Rectal smooth muscle tissue (tissue), 1 donor: Measurements from ENCODE around the gene PCBP3.
A peak's percentile ranks its signal among the peaks of the same experiment; 100 is the strongest.
"Not testable (repeated sequence)": the region's sequence is repeated elsewhere in the genome, so short reads cannot be mapped to it uniquely, and the experiment has no call there.

ENCODE experiments used
- H3K27ac ChIP-seq: one replicate; pipeline ENCODE4 v1.7.0; 2013; ENCODE audit warnings: low read depth, low read length, inconsistent platforms
- H3K27me3 ChIP-seq: one replicate; pipeline ENCODE4 v1.7.0; 2013; ENCODE audit warnings: low read length; ENCODE audit not compliant: control insufficient read depth, insufficient read depth
- H3K36me3 ChIP-seq: one replicate; pipeline ENCODE4 v1.7.0; 2013; ENCODE audit warnings: low read length; ENCODE audit not compliant: control insufficient read depth, insufficient read depth
- H3K4me1 ChIP-seq: one replicate; pipeline ENCODE4 v1.7.0; 2013; ENCODE audit warnings: low read length; ENCODE audit not compliant: control insufficient read depth, insufficient read depth
- H3K4me3 ChIP-seq: one replicate; pipeline ENCODE4 v1.7.0; 2013; ENCODE audit warnings: low read length
- H3K9ac ChIP-seq: one replicate; pipeline ENCODE4 v1.7.0; 2013; ENCODE audit warnings: low read length

Gene PCBP3

DNA sequence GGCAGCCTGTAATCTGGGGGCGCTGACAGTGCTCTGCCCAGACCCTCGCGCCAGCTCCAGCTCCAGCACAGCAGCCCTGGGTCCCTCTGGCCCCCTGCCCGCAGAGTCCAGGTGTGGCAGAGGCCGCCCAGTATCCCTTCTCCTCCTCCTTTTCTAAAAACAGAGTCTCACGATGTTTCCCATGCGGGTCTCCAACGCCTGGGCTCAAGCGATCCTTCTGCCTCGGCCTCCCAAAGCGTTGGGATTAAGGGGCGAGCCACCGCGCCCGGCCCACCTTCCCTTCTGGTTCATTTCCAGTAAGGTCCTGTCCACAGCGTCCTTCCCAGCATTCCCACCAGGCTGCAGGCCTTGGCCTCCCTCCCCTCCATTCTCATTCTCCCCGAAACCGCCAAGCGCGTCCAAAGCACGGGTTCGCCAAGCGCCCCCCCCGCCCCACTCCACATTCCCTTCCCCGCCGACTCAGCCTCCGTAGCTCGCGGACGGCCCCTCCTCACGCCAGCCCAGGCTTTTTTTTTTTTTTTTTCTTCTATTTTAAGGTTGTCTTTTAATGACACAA, 2.0 kb upstream of the PCBP3 start:
- H3K36me3 ChIP-seq, result no peaks in the 10 kb centered on the region
- H3K27me3 ChIP-seq, result peaks cover 4% of the 10 kb centered on the region
- no peak overlapping the region for H3K9ac ChIP-seq
- H3K4me1 ChIP-seq, result no peaks in the 10 kb centered on the region
- no peak overlapping the region for H3K27ac ChIP-seq
- H3K4me3 ChIP-seq, result no peak overlapping the region

DNA sequence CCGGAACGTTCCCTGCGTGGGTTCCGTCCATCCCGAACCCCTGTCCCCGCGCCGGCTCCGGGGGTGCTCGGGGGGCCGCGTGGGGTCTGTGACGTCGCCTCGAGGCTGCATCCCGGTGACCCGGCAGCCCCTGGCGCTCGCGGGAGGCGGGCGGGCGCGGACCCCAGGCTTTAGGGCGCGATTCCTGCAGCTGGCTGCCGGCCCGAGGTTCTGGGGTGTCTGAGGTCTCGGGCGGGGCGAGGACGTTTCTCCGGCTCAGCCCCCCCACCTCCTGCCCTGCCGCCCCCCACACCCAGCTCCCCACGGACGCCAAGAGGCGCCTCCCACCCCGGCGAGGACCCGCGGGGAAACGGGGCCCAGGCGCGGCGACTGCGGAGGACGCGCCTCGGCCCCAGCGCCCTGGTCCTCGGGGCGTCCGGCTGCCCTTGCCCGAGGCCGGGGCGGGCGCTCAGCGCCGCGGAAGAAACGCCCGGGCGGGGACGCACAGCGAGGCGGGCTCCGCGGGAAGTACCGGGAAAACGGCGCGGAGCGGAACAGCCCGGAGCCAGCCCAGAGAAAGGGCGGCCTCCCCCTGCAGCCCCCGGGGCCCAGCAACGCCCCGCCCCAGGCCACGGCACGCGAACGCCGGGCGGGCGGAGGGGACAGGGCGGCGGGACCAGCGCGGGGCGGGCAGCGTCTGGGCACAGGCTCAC, 1.3 kb upstream of the PCBP3 start:
- H3K4me1 ChIP-seq, result no peaks in the 10 kb centered on the region
- no peak overlapping the region for H3K9ac ChIP-seq
- H3K27me3 ChIP-seq, result peaks cover 4% of the 10 kb centered on the region
- no peak overlapping the region for H3K27ac ChIP-seq
- no peaks in the 10 kb centered on the region for H3K36me3 ChIP-seq
- H3K4me3 ChIP-seq, result peak overlapping the region; percentile 21

DNA sequence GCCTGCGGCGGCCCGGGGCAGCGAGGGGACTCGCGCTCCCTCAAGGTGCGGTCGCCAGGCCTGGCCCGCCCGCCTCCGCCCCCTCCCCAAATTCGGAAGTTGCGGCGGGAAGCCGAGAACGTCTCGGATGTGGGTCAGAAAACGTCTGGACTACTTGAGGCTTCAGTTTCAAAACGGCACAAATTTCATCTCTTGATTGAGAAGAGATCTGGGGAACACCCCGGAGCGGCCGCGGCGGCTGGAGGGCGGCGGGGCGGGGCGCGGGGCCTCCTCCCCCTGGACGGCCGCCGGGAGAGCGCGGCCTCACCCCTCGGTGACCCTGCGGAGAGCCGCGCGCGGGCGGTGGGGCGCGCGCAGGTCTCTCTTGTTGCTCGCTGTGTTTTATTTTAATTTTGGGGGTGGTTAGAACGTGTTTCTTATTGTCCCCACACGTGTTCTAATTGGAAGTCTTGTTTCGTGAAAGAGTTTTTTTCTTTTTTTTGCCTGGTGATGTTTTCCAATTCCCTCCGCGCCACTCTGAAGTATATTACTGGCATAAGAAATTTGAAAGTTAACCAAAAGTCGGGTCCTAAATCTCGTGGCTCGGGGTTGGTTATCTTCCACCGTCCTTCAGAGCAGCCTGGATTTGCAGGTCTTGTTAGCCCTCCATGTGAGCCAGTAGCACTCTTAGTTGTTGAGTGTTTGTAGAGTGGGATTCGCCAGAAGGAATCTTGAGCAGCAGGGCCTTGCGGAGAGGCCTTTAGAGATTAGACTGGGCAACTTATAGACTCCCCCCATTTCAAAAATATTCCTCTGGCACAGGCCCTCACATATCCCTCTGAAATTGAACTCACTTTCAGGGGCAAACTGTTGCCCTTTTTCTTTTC, 749 bp downstream of the PCBP3 start:
- Histone ChIP-seq H3K27ac (no peak overlapping the region), H3K36me3 (peaks cover 3% of the 10 kb centered on the region), H3K27me3 (peaks cover 4% of the 10 kb centered on the region), H3K9ac (no peak overlapping the region), H3K4me3 (peak overlapping the region; percentile 29), H3K4me1 (no peaks in the 10 kb centered on the region)

DNA sequence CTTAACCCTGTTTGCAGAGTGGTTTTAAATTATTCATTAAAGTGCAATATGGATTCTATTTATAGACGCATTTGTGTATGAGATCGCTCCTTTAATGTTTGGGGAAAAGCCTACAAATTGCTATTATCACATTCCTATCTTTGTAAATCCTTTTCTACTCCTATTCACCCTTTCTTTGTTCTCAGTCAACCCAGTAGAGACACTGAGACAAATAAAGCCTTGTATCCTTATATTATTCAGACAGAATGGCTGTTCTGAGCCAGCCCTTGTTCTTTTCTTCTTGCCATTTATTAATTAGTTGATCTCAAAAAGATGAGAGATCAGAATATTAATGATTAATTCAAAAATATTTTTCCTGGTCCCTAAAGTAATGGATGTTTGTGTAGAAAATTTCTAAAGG, 8.4 kb downstream of the PCBP3 start:
- no peaks in the 10 kb centered on the region for H3K4me1 ChIP-seq
- H3K4me3 ChIP-seq, result no peak overlapping the region
- H3K27ac ChIP-seq, result no peak overlapping the region
- no peak overlapping the region for H3K9ac ChIP-seq
- H3K36me3 ChIP-seq, result peaks cover 3% of the 10 kb centered on the region
- no peaks in the 10 kb centered on the region for H3K27me3 ChIP-seq

DNA sequence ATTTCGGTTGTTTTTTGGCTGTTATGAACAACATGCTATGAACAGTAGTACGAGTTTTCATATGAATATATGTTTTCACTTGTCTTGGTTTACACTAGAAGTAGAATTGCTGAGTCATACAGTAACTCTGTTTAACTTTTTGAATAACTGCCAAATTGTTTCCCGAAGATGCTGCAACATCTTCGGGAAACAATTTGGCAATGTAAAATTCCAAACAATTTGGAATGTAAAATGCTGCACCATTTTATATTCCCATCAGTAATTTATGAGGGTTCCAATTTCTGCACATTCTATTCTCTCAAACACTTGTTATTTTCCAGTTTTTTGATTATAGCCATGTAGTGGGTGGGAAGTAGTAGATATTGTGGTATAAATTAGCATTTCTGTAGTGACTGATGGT, 11.6 kb downstream of the PCBP3 start:
- Histone ChIP-seq H3K27ac (no peak overlapping the region), H3K27me3 (no peaks in the 10 kb centered on the region), H3K4me3 (no peak overlapping the region), H3K4me1 (no peaks in the 10 kb centered on the region), H3K9ac (no peak overlapping the region), H3K36me3 (no peaks in the 10 kb centered on the region)

DNA sequence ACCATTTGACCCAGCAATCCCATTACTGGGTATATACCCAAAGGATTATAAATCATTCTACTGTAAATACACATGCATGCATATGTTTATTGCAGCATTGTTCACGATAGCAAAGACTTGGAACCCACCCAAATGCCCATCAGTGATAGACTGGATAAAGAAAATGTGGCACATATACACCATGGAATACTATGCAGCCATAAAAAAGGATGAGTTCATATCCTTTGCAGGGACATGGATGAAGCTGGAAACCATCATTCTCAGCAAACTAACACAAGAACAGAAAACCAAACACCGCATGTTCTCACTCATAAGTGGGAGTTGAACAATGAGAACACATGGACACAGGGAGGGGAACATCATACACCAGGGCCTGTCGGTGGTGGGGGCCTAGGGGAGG, 12.6 kb downstream of the PCBP3 start:
- H3K4me3 ChIP-seq, H3K27me3 ChIP-seq, H3K27ac ChIP-seq, H3K36me3 ChIP-seq, H3K9ac ChIP-seq, H3K4me1 ChIP-seq: not testable (repeated sequence)

DNA sequence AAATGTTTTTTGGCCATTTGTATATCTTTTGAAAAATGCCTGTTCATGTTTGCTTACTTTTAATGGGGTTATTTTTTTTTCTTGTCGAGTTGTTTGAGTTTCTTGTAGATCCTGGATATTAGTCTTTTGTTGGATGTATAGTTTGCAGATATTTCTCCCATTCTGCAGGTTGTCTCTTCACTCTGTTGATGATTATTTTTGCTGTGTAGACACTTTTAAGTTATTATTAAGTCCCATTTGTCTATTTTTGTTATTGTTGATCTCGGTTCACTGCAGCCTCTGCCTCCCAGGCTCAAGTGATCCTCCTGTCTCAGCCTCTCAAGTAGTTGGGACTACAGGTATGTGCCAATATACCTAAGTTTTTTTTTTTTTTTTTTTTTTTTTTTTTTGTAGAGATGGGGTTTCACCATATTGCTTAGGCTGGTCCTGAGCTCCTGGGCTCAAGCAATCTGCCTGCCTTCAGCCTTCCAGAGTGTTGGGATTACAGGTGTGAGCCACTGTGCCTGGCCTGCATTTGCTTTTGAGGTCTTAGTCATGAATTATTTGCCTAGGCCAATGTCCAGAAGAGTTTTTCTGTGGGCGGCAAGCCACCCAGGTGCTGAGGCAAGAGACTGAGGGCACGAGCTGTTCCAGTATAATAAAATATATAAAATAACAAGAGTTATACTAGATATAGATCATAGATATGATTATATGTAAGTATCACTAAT, 18.5 kb downstream of the PCBP3 start:
- not testable (repeated sequence) for H3K4me3 ChIP-seq, H3K9ac ChIP-seq, H3K4me1 ChIP-seq, H3K36me3 ChIP-seq, H3K27ac ChIP-seq, H3K27me3 ChIP-seq

DNA sequence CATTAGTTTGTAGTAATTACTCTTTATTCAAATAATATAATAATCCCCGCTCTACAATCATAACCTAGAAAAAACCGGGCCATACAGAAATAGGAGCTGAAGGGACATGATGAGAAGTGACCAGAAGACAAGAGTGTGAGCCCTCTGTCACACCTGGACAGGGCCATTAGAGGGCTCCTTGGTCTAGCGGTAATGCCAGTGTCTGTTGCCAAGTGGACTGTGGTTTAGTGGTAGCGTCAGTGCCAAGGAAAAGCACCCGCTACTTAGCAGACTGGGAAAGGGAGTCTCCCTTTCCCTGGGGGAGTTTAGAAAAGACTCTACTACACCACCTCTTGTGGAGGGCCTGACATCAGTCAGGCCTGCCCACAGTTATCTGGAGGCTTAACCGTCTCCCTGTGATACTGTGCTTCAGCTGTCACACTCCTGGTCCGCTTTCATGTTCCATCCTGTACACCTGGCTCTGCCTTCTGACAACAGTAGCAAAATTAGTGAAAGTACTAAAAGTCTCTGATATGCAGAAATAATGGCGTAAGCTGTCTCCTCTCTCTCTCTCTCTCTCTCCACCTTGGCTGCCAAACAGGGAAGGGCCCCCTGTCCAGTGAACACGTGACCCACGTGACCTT, 19.2 kb downstream of the PCBP3 start:
- H3K4me3 ChIP-seq, H3K4me1 ChIP-seq, H3K9ac ChIP-seq, H3K27ac ChIP-seq, H3K27me3 ChIP-seq, H3K36me3 ChIP-seq: not testable (repeated sequence)

DNA sequence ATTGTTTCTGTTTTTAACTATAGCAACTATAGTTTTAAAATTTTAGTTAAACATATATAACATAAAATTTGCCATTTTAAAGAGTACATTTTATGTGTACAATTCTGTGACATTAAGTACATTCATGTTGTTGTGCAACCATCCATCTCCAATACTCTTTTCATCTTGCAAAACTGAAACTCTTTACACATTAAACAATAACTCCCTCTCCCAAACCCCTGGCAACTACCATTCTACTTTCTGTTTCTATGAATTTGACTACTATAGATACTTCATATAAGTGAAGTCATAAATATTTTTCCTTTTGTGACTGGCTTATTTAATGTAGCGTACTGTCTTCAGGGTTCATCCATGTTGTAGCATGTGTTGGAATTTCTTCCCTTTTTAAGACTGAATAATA, 25.9 kb downstream of the PCBP3 start:
- Histone ChIP-seq H3K4me1 (no peaks in the 10 kb centered on the region), H3K4me3 (no peak overlapping the region), H3K27ac (no peak overlapping the region), H3K27me3 (no peaks in the 10 kb centered on the region), H3K9ac (no peak overlapping the region), H3K36me3 (no peaks in the 10 kb centered on the region)

DNA sequence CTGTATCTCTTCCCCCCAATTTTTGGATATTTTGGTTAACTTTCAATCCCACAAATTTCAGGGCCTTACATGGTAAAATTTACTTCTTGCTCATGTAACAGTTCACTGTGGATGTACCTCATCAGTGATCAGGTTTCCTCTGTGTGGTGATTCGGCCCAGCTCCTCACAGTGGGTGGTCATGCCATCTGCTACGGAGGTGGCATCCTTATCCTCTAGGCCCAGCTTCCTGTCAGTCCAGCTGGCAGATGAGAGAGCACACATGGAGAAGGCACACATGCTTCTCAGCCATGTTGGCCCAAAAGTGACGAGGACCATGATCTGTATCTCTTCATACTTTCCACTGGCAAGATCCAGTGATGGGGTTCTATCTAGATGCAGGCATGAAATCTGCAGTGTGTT, 27.2 kb downstream of the PCBP3 start:
- Histone ChIP-seq H3K27me3 (no peaks in the 10 kb centered on the region), H3K36me3 (no peaks in the 10 kb centered on the region), H3K27ac (no peak overlapping the region), H3K4me1 (no peaks in the 10 kb centered on the region), H3K9ac (no peak overlapping the region), H3K4me3 (no peak overlapping the region)

DNA sequence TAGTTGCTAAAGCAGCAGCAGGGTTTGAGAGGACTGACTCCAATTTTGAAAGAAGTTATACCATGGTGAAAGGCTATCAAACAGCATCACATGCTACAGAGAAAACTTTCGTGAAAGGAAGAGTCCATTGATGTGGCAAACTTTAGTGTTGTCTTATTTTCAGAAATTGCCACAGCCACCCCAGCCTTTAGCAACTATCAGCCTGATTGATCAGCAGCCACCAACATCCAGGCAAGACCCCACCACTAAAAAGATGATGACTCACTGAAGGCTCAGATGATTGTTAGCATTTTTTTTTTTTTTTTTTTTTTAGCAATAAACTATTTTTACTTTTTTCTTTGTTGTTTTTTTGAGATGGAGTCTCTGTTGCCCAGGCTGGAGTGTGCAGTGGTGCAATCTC, 35.3 kb downstream of the PCBP3 start:
- not testable (repeated sequence) for H3K36me3 ChIP-seq, H3K4me1 ChIP-seq, H3K4me3 ChIP-seq, H3K27ac ChIP-seq, H3K27me3 ChIP-seq, H3K9ac ChIP-seq

DNA sequence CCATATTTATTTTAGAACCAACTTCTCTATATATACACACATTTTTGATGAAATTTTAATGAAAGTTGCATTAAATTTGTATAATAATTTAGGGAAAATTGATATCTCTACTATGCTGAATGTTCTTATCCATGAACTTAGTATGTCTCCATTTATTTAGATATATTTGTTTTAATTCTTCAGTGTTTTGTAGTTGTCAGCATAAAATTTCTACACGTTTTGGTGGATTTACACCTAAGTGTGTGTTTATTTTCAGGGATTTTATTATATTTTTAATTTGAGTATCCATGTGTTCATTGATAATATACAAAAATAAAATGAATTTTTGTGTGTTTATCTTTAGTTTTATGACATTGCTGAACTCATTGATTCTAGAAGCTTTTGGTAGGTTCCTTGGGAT, 36.7 kb downstream of the PCBP3 start:
- Histone ChIP-seq H3K4me1 (no peaks in the 10 kb centered on the region), H3K27me3 (no peaks in the 10 kb centered on the region), H3K36me3 (no peaks in the 10 kb centered on the region), H3K4me3 (no peak overlapping the region), H3K27ac (no peak overlapping the region), H3K9ac (no peak overlapping the region)
